KMS-11 (cell line): ENCODE results near the gene PMEPA1.

Source experiments
- H2AFZ ChIP-seq: fragments of 200-600 bp; sonication (generic); 2 replicates; pipeline ENCODE4 v1.6.1; 2016; ENCODE audit warnings: antibody characterized with exemption, mixed run types, low read depth
- H3K27ac ChIP-seq: fragments of 200-600 bp; sonication (generic); 2 replicates; pipeline ENCODE4 v1.6.1; 2016; ENCODE audit warnings: mild to moderate bottlenecking, mixed run types
- H3K27me3 ChIP-seq: fragments of 200-600 bp; sonication (generic); 2 replicates; pipeline ENCODE4 v1.6.1; 2017; ENCODE audit warnings: mild to moderate bottlenecking, low read depth, mixed run types, moderate library complexity; ENCODE audit not compliant: insufficient read depth
- H3K36me3 ChIP-seq: fragments of 200-600 bp; sonication (generic); 2 replicates; pipeline ENCODE4 v1.6.1; 2017; ENCODE audit warnings: mild to moderate bottlenecking, mixed run types; ENCODE audit not compliant: insufficient read depth
- H3K4me1 ChIP-seq: fragments of 200-600 bp; sonication (generic); 2 replicates; pipeline ENCODE4 v1.6.1; 2016; ENCODE audit warnings: mild to moderate bottlenecking, low read depth, mixed run types; ENCODE audit not compliant: poor library complexity, severe bottlenecking
- H3K4me2 ChIP-seq: fragments of 200-600 bp; sonication (generic); 2 replicates; pipeline ENCODE4 v1.7.0; 2016; ENCODE audit warnings: mild to moderate bottlenecking, mixed run types
- H3K4me3 ChIP-seq: fragments of 200-600 bp; sonication (generic); IDR thresholded peaks from 2 replicates; pipeline ENCODE4 v1.6.1; 2017; ENCODE audit warnings: low read depth, low read length, mixed read lengths; ENCODE audit not compliant: insufficient read depth
- H3K79me2 ChIP-seq: fragments of 200-600 bp; sonication (generic); 2 replicates; pipeline ENCODE4 v1.6.1; 2016; ENCODE audit warnings: low read depth, mixed run types; ENCODE audit not compliant: insufficient read depth
- H3K9ac ChIP-seq: fragments of 200-600 bp; sonication (generic); 2 replicates; pipeline ENCODE4 v1.6.1; 2016; ENCODE audit warnings: mild to moderate bottlenecking, mixed run types
- H4K20me1 ChIP-seq: fragments of 200-600 bp; sonication (generic); 2 replicates; pipeline ENCODE4 v1.6.1; 2016; ENCODE audit warnings: mild to moderate bottlenecking, mixed run types; ENCODE audit not compliant: insufficient read depth
- TF ChIP-seq, protein P1 (sequence below): fragments of 200-600 bp; sonication (generic); conservative IDR thresholded peaks from 2 replicates; pipeline ENCODE4 v1.6.1; 2017; ENCODE audit warnings: low read depth, mild to moderate bottlenecking, antibody characterized with exemption, low read length, moderate library complexity, mixed read lengths

The PMEPA1 gene

DNA sequence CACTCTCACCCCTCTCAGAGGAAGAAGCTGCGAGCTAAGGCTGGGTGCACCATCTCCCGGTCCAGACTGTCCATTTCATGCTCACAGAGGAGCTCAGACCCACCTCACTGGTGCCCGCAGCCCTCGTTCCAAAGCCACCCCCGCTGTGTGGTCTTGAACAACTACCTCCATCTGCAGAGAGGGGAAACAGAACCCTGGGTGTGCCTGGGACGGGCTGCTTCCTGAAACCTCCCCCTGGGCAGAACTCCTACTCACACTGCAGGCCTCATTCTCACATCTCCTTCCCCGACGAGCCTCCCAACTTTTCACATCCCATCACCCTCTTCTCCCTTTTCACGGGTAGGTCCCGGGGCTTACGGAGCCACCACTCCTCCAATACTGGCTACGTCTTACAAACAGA, 18.1 kb downstream of the PMEPA1 start:
- Histone ChIP-seq H3K79me2 (no peaks in the 10 kb centered on the region), H3K4me1 (no peaks in the 10 kb centered on the region), H3K4me3 (no peak overlapping the region)

DNA sequence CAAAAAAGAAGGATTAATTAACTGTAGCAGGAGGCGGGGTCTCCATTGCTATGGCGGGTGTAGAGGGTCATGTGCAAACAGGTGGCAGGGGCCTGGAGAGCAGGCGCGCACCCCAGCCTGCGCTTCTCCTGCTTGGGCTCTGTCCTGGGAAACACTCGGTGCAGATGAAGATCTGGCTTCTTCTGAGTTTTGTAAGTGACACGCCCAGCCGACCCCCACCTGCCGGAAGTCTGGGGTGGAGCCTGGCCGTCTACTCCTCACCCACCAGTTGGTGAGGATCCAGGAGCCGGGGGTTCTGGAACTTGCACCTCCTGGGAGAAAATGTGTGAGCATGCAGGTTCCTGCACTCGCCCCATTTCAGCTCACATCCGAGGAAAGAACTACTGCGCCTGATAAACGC, 19.3 kb downstream of the PMEPA1 start:
- Histone ChIP-seq H3K4me1 (no peaks in the 10 kb centered on the region), H3K79me2 (no peaks in the 10 kb centered on the region), H3K9ac (no peak overlapping the region), H3K4me3 (no peak overlapping the region), H2AFZ (no peak overlapping the region), H3K27ac (no peak overlapping the region), H4K20me1 (no peaks in the 10 kb centered on the region), H3K36me3 (no peaks in the 10 kb centered on the region), H3K4me2 (no peak overlapping the region), H3K27me3 (no peaks in the 10 kb centered on the region)
- TF ChIP-seq, protein P1, sequence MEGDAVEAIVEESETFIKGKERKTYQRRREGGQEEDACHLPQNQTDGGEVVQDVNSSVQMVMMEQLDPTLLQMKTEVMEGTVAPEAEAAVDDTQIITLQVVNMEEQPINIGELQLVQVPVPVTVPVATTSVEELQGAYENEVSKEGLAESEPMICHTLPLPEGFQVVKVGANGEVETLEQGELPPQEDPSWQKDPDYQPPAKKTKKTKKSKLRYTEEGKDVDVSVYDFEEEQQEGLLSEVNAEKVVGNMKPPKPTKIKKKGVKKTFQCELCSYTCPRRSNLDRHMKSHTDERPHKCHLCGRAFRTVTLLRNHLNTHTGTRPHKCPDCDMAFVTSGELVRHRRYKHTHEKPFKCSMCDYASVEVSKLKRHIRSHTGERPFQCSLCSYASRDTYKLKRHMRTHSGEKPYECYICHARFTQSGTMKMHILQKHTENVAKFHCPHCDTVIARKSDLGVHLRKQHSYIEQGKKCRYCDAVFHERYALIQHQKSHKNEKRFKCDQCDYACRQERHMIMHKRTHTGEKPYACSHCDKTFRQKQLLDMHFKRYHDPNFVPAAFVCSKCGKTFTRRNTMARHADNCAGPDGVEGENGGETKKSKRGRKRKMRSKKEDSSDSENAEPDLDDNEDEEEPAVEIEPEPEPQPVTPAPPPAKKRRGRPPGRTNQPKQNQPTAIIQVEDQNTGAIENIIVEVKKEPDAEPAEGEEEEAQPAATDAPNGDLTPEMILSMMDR = no peak

More for the DNA sequence above, 18.1 kb downstream of the PMEPA1 start:
- Histone ChIP-seq H3K27me3 (no peaks in the 10 kb centered on the region), H3K27ac (no peak overlapping the region), H3K9ac (no peak overlapping the region), H4K20me1 (no peaks in the 10 kb centered on the region), H2AFZ (no peak overlapping the region), H3K36me3 (no peaks in the 10 kb centered on the region), H3K4me2 (no peak overlapping the region)
- TF ChIP-seq, protein P1 = no peak

DNA sequence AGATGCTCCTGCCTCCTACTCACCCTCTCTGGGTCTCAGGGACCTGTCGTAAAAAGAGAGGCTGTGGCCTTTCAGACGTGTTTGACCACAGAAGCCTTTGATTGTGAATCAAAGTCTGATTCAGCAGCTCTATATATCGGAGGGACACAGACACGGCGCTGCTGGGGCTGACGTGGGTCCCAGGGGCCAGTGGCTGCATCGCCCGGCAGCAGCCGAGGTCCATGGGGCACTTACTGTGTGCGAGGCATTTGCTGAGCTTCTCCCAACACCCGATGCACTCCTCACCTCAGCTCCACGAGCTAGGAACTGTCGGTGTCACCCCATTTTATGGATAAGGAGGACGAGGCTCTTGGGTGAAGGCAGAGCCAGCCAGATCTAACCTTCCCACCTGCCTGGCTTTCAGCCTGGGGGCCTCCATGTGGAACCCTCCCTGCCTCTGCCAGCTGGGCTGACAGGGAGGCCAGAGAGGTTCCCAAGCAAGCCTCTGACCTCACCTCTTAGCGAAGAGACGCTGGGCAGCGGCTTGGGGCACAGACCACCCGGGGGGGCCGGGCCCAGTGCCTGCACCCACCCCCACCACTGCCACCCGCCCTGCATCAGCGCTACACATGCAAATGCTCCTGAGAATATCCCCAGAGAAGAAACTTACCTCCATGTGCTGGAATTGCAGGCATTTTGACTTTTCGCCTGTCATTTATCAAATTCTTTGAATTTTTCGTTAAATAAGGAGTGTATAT, 19.9 kb downstream of the PMEPA1 start:
- no peak overlapping the region for H3K27ac ChIP-seq
- H3K27me3 ChIP-seq = no peaks in the 10 kb centered on the region
- no peaks in the 10 kb centered on the region for H3K36me3 ChIP-seq
- H4K20me1 ChIP-seq = no peaks in the 10 kb centered on the region
- H3K79me2 ChIP-seq = no peaks in the 10 kb centered on the region
- H3K9ac ChIP-seq = no peak overlapping the region
- H2AFZ ChIP-seq = no peak overlapping the region
- no peak overlapping the region for H3K4me3 ChIP-seq
- H3K4me2 ChIP-seq = no peak overlapping the region
- no peaks in the 10 kb centered on the region for H3K4me1 ChIP-seq
- TF ChIP-seq, protein P1 = no peak

DNA sequence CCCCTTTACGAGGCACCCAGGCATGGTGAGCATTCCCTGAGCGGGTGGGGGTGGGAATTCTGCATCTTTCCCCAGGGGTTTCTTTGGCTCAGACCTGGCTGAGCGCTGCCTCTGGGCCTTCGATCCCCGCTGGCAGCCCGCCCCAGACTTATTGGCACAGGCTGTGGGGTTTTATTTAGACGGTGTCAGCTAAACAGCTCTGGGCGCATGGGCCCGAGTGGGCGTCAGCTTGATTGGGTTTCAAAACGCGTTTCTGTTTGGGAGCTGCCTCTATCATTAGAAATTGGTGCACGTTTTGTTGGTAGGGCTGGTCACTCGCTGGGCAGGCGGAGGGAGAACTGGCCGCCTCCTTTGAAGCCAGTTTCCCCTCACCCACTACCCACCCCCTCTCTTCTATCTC, 21.0 kb downstream of the PMEPA1 start:
- TF ChIP-seq, protein P1 = no peak
- H3K79me2 ChIP-seq = no peaks in the 10 kb centered on the region
- H3K4me3 ChIP-seq = no peak overlapping the region
- no peaks in the 10 kb centered on the region for H3K27me3 ChIP-seq
- H3K4me1 ChIP-seq = no peaks in the 10 kb centered on the region
- H3K9ac ChIP-seq = no peak overlapping the region
- no peak overlapping the region for H3K27ac ChIP-seq
- H4K20me1 ChIP-seq = no peaks in the 10 kb centered on the region
- H3K36me3 ChIP-seq = no peaks in the 10 kb centered on the region
- no peak overlapping the region for H3K4me2 ChIP-seq
- no peak overlapping the region for H2AFZ ChIP-seq
